BE2C (cell line): Measurements from ENCODE around the gene EMCN.
"Not testable (repeated sequence)": the region's sequence is repeated elsewhere in the genome, so short reads cannot be mapped to it uniquely, and the experiment has no call there.

ENCODE experiments used
- DNase-seq: peaks from one replicate; pipeline ENCODE4 v3.0.0-alpha.2; 2020
- H3K27me3 ChIP-seq: fragments of 250-450 bp; sonication (Bioruptor Pico); 2 replicates; pipeline ENCODE4 v1.5.1; 2020; ENCODE audit warnings: mild to moderate bottlenecking
- H3K36me3 ChIP-seq: fragments of 250-450 bp; sonication (Bioruptor Pico); 2 replicates; pipeline ENCODE4 v1.5.1; 2020; ENCODE audit warnings: mild to moderate bottlenecking
- H3K4me1 ChIP-seq: fragments of 250-450 bp; sonication (Bioruptor Pico); 2 replicates; pipeline ENCODE4 v1.5.1; 2020
- H3K4me3 ChIP-seq: 2 replicates; pipeline ENCODE4 v1.5.1; 2011; ENCODE audit warnings: low read depth, low read length
- H3K9me3 ChIP-seq: fragments of 250-450 bp; sonication (Bioruptor Pico); 2 replicates; pipeline ENCODE4 v1.5.1; 2020
- TF ChIP-seq, protein P1 (sequence below): IDR thresholded peaks from 2 replicates; pipeline ENCODE4 v1.5.1; 2012; ENCODE audit warnings: mild to moderate bottlenecking, low read depth, low read length

The EMCN gene

GRCh38 chr4:100391086-100391485 lies 126.7 kb downstream of the EMCN start:
- TF ChIP-seq, protein P1, sequence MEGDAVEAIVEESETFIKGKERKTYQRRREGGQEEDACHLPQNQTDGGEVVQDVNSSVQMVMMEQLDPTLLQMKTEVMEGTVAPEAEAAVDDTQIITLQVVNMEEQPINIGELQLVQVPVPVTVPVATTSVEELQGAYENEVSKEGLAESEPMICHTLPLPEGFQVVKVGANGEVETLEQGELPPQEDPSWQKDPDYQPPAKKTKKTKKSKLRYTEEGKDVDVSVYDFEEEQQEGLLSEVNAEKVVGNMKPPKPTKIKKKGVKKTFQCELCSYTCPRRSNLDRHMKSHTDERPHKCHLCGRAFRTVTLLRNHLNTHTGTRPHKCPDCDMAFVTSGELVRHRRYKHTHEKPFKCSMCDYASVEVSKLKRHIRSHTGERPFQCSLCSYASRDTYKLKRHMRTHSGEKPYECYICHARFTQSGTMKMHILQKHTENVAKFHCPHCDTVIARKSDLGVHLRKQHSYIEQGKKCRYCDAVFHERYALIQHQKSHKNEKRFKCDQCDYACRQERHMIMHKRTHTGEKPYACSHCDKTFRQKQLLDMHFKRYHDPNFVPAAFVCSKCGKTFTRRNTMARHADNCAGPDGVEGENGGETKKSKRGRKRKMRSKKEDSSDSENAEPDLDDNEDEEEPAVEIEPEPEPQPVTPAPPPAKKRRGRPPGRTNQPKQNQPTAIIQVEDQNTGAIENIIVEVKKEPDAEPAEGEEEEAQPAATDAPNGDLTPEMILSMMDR = no peak
- H3K4me3 ChIP-seq = no peak overlapping the region
- H3K36me3 ChIP-seq = no peaks in the 10 kb centered on the region
- DNase-seq = no peak
- H3K4me1 ChIP-seq = no peaks in the 10 kb centered on the region
- H3K27me3 ChIP-seq = no peaks in the 10 kb centered on the region
- H3K9me3 ChIP-seq = no peaks in the 10 kb centered on the region

- Histone ChIP-seq H3K27me3 (no peaks in the 10 kb centered on the region), H3K4me1 (no peaks in the 10 kb centered on the region), H3K36me3 (no peaks in the 10 kb centered on the region), H3K4me3 (no peak overlapping the region), H3K9me3 (no peaks in the 10 kb centered on the region)
- TF ChIP-seq, protein P1 = no peak
- no peak for DNase-seq
These were observed 131.6 kb downstream of the EMCN start for GRCh38 chr4:100386270-100386669.

- H3K9me3 ChIP-seq, H3K27me3 ChIP-seq, H3K4me1 ChIP-seq, H3K36me3 ChIP-seq, DNase-seq, H3K4me3 ChIP-seq: not testable (repeated sequence)
These were observed 137.4 kb downstream of the EMCN start for GRCh38 chr4:100380401-100380800.

- TF ChIP-seq, protein P1 = no peak
- H3K4me3 ChIP-seq = no peak overlapping the region
- no peaks in the 10 kb centered on the region for H3K4me1 ChIP-seq
- no peaks in the 10 kb centered on the region for H3K9me3 ChIP-seq
- H3K36me3 ChIP-seq = no peaks in the 10 kb centered on the region
- no peaks in the 10 kb centered on the region for H3K27me3 ChIP-seq
- DNase-seq = no peak
These were observed 138.2 kb downstream of the EMCN start for GRCh38 chr4:100379583-100380105.

- DNase-seq = peak; percentile 28
- Histone ChIP-seq H3K36me3 (no peaks in the 10 kb centered on the region), H3K27me3 (no peaks in the 10 kb centered on the region), H3K9me3 (no peaks in the 10 kb centered on the region), H3K4me3 (no peak overlapping the region), H3K4me1 (no peaks in the 10 kb centered on the region)
- TF ChIP-seq, protein P1 = peak; percentile 67
These were observed 145.4 kb downstream of the EMCN start for GRCh38 chr4:100372432-100372831.

- no peak for DNase-seq
- Histone ChIP-seq H3K4me3 (no peak overlapping the region), H3K4me1 (no peaks in the 10 kb centered on the region), H3K36me3 (no peaks in the 10 kb centered on the region), H3K27me3 (no peaks in the 10 kb centered on the region), H3K9me3 (no peaks in the 10 kb centered on the region)
- TF ChIP-seq, protein P1 = no peak
These were observed 148.0 kb downstream of the EMCN start for GRCh38 chr4:100369871-100370270.

- Histone ChIP-seq H3K9me3 (no peaks in the 10 kb centered on the region), H3K36me3 (no peaks in the 10 kb centered on the region), H3K27me3 (no peaks in the 10 kb centered on the region), H3K4me3 (no peak overlapping the region), H3K4me1 (no peaks in the 10 kb centered on the region)
- TF ChIP-seq, protein P1 = no peak
- DNase-seq = no peak
These were observed 150.4 kb downstream of the EMCN start for GRCh38 chr4:100367451-100367850.
